ENCODE data around the gene GP1BB.

Gene GP1BB

DNA sequence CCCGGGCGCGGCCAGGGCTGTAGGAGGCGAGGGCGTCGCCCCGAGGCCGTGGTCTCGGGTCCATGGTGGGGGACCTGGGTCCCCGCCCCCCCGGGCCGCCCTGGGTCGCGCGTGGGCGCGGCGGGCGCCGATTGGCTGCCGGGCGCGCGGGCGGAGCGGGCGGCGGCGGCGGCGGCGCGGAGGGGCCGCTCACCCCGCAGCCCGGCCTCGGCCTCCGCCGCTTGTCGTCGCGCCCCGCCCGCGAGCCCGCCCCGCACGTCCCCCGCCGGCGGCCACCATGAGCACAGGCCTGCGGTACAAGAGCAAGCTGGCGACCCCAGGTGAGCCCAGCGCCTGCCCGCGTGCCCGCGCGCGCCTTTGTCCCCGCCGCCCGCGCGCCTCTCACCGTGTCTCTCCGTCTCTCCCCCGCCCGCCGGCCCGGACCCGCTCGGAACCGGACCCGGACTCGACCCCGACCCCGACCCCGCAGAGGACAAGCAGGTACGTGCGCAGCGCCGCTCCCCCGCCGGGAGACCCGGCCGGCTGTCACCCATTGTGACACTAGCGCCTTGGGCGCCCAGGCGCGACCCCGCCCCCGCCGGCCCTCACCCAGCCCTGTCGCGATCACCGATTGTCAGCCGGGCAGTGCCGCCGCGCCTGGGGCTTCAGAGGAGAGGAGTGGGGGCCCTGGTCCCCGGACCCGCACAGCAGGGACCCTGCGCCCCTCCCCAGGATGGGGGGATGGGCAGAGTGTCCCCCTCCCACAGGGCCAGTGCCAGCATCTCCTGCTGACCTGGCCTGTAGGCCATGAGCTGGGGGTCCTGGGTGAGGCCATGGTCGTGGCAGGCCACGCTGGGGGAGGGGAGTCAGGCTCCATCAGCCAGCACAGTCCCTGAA, 8.8 kb upstream of the GP1BB start, which contains the start of gene SEPTIN5:
Gene SEPTIN5 (plus strand): TSS at position 192 of the 876 bp plus-strand sequence. CDS start 86 bp downstream, at position 278.
- no peak within 1 kb of the TSS for H3K4me2 ChIP-seq (ENCODE audit: insufficient read depth, low read length)
- no peaks in the 10 kb centered on the region for H3K27me3 ChIP-seq (ENCODE audit: insufficient read depth, low read length, poor library complexity)
- H4K20me1 ChIP-seq (ENCODE audit: insufficient read depth, low read length) = no peaks in the 10 kb centered on the region; the same call in 1 of the 2 replicates
- no peak for DNase-seq
- no peaks in the 10 kb centered on the region for H3K9me3 ChIP-seq (ENCODE audit: insufficient read depth, low read length, severe bottlenecking)
- H3K4me1 ChIP-seq (ENCODE audit: insufficient read depth, low read length) = peaks cover 19% of the 10 kb centered on the region
- no peak for ATAC-seq (ENCODE audit: insufficient read depth, low read depth)
- TF ChIP-seq, protein P1, sequence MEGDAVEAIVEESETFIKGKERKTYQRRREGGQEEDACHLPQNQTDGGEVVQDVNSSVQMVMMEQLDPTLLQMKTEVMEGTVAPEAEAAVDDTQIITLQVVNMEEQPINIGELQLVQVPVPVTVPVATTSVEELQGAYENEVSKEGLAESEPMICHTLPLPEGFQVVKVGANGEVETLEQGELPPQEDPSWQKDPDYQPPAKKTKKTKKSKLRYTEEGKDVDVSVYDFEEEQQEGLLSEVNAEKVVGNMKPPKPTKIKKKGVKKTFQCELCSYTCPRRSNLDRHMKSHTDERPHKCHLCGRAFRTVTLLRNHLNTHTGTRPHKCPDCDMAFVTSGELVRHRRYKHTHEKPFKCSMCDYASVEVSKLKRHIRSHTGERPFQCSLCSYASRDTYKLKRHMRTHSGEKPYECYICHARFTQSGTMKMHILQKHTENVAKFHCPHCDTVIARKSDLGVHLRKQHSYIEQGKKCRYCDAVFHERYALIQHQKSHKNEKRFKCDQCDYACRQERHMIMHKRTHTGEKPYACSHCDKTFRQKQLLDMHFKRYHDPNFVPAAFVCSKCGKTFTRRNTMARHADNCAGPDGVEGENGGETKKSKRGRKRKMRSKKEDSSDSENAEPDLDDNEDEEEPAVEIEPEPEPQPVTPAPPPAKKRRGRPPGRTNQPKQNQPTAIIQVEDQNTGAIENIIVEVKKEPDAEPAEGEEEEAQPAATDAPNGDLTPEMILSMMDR (IDR thresholded peaks at IDR 0.05; ENCODE audit: borderline replicate concordance, extremely low read depth, low read length, poor library complexity, severe bottlenecking) = no peak
- TF ChIP-seq EZH2 (IDR thresholded peaks at IDR 0.05; ENCODE audit: borderline replicate concordance, low read depth, low read length, severe bottlenecking) = no peak
- H3K27ac ChIP-seq (ENCODE audit: low read length) = no peak within 1 kb of the TSS
- no peak within 1 kb of the TSS for H3K9ac ChIP-seq (ENCODE audit: low read depth, low read length)
- H3K79me2 ChIP-seq (ENCODE audit: insufficient read depth, low read length) = no peaks in the 10 kb centered on the region
- no peak within 1 kb of the TSS for H2AFZ ChIP-seq (ENCODE audit: low read depth, low read length)
- no peaks in the 10 kb centered on the region for H3K36me3 ChIP-seq (ENCODE audit: insufficient read depth, low read length)
- H3K4me3 ChIP-seq (ENCODE audit: low read depth in 1 of 2, low read length in 2 of 2) = no peak within 1 kb of the TSS

DNA sequence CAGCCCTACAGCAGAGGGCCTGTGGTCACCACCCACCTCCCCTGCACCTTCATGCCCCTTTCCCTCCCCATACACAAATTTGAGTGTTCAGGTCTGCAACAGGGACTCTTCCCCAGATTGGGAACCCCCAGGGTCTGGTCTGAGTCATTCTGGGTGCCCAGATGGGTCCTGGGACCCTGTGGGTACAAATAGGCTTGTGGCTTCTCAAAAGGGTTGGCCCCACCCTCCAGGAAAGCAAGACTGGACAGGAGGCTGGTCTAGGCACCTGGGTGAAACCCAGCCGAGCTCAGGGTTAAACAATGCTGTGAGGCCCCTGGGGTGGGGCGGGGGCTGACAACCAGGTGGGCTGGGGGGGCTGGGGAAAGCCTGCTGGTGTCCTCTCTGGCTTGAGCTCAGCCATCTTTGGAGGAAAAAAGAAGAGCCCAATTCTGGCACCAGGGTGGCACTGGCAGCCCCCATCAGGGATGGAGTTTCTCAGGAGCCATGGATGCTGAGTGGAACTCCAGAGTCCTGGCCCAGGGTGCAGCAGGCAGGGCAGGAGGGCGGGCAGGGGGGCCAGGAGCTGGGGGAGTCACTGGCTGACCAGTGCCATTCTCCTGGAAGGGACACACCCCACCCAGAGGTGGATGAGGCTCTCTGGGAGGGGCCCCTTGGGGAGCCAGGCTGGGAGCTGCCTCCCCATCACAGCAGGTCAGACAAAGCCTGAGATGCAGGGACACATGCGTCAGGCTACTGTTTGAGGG, 8.0 kb upstream of the GP1BB start:
- Histone ChIP-seq H3K4me2 (ENCODE audit: insufficient read depth, low read length) (no peak overlapping the region), H3K9ac (ENCODE audit: low read depth, low read length) (no peak overlapping the region), H3K4me3 (ENCODE audit: low read depth in 1 of 2, low read length in 2 of 2) (no peak overlapping the region), H3K36me3 (ENCODE audit: insufficient read depth, low read length) (no peaks in the 10 kb centered on the region), H3K27me3 (ENCODE audit: insufficient read depth, low read length, poor library complexity) (no peaks in the 10 kb centered on the region), H3K4me1 (ENCODE audit: insufficient read depth, low read length) (peaks cover 19% of the 10 kb centered on the region), H3K27ac (ENCODE audit: low read length) (no peak overlapping the region), H2AFZ (ENCODE audit: low read depth, low read length) (no peak overlapping the region), H4K20me1 (ENCODE audit: insufficient read depth, low read length) (no peaks in the 10 kb centered on the region; the same call in 1 of the 2 replicates), H3K9me3 (ENCODE audit: insufficient read depth, low read length, severe bottlenecking) (no peaks in the 10 kb centered on the region), H3K79me2 (ENCODE audit: insufficient read depth, low read length) (no peaks in the 10 kb centered on the region)
- ATAC-seq (ENCODE audit: insufficient read depth, low read depth) (no peak), DNase-seq (no peak)
- TF ChIP-seq, protein P1 (IDR thresholded peaks at IDR 0.05; ENCODE audit: borderline replicate concordance, extremely low read depth, low read length, poor library complexity, severe bottlenecking) = no peak
- no peak for TF ChIP-seq EZH2 (IDR thresholded peaks at IDR 0.05; ENCODE audit: borderline replicate concordance, low read depth, low read length, severe bottlenecking)

DNA sequence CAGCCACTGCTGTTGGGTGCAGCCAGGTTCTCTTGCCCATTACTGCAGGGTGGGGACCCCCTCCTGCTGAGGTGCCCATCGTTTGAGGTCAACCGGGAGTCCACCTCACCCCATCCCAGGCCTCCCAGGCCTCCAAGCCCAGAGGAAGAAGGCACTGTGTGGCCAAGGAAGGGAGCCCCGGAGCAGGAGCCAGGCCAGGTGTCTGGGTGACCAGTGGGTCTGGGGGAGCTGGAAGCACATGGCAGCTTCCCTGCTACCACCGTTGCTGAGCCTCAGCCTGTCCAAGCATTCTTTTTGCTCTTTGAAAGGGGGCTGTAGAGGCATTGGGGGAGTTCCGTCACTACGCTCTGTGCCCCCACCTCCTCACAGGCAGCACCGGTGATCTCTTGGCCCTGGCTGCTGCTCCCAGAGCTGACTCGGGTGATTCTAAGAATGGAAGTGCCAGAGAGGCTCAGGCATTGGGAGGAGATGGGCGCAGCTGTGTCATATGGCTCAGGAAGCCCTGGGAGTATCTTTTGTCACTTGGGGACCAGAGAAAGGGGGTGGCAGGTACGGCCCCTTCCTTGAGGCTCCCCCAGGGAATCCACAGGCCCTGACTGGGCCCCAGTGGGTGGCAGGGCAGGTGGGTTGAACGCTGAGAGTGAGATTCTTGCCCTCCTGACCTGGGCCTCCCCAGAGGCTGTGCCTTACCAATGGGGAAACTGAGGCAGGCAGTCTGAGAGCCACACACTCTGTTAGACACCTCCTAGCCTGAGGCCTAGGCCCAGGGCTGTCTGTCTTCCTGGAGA, 7.1 kb upstream of the GP1BB start:
- Histone ChIP-seq H3K27ac (ENCODE audit: low read length) (no peak overlapping the region), H3K27me3 (ENCODE audit: insufficient read depth, low read length, poor library complexity) (no peaks in the 10 kb centered on the region)

More for the DNA sequence above, 7.1 kb upstream of the GP1BB start:
- Histone ChIP-seq H3K9ac (ENCODE audit: low read depth, low read length) (no peak overlapping the region), H3K4me3 (ENCODE audit: low read depth in 1 of 2, low read length in 2 of 2) (no peak overlapping the region), H3K9me3 (ENCODE audit: insufficient read depth, low read length, severe bottlenecking) (no peaks in the 10 kb centered on the region), H3K4me1 (ENCODE audit: insufficient read depth, low read length) (peaks cover 19% of the 10 kb centered on the region), H4K20me1 (ENCODE audit: insufficient read depth, low read length) (no peaks in the 10 kb centered on the region; the same call in 1 of the 2 replicates), H3K36me3 (ENCODE audit: insufficient read depth, low read length) (no peaks in the 10 kb centered on the region), H2AFZ (ENCODE audit: low read depth, low read length) (no peak overlapping the region), H3K79me2 (ENCODE audit: insufficient read depth, low read length) (no peaks in the 10 kb centered on the region), H3K4me2 (ENCODE audit: insufficient read depth, low read length) (no peak overlapping the region)
- no peak for TF ChIP-seq EZH2 (IDR thresholded peaks at IDR 0.05; ENCODE audit: borderline replicate concordance, low read depth, low read length, severe bottlenecking)
- TF ChIP-seq, protein P1 (IDR thresholded peaks at IDR 0.05; ENCODE audit: borderline replicate concordance, extremely low read depth, low read length, poor library complexity, severe bottlenecking) = no peak
- no peak for ATAC-seq (ENCODE audit: insufficient read depth, low read depth)
- no peak for DNase-seq

Measured in DND-41 (cell line).